HL-60 (cell line): Measurements from ENCODE around the gene MT4.

Source experiments
- GABPA ChIP-seq: IDR thresholded peaks from 2 replicates; pipeline ENCODE4 v1.6.1; 2012; ENCODE audit warnings: low read depth
- TF ChIP-seq, protein P1 (sequence below): IDR thresholded peaks from one replicate; pipeline ENCODE4 v1.5.1; 2011; ENCODE audit warnings: low read length, control low read depth, inconsistent platforms; ENCODE audit not compliant: insufficient read depth

DNA sequence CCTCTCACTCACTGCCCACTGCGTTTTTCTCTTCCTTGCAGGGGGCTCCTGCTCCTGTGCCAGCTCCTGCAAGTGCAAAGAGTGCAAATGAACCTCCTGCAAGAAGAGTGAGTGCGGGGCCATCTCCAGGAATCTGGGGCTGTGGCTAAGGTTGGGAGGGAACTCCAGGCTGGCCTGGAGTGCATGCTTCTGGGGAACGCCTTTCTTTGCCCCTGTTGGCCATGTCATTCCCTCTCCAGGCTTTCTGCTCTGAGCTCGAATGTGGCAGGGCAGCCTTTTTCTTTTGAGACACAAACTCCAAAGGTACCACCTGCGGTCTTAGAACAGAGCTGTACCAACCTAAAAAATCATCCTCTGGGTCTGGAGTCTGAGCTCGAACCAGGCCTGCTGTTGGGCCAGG, 53.3 kb downstream of the MT4 start:
- TF ChIP-seq, protein P1, sequence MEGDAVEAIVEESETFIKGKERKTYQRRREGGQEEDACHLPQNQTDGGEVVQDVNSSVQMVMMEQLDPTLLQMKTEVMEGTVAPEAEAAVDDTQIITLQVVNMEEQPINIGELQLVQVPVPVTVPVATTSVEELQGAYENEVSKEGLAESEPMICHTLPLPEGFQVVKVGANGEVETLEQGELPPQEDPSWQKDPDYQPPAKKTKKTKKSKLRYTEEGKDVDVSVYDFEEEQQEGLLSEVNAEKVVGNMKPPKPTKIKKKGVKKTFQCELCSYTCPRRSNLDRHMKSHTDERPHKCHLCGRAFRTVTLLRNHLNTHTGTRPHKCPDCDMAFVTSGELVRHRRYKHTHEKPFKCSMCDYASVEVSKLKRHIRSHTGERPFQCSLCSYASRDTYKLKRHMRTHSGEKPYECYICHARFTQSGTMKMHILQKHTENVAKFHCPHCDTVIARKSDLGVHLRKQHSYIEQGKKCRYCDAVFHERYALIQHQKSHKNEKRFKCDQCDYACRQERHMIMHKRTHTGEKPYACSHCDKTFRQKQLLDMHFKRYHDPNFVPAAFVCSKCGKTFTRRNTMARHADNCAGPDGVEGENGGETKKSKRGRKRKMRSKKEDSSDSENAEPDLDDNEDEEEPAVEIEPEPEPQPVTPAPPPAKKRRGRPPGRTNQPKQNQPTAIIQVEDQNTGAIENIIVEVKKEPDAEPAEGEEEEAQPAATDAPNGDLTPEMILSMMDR: no peak
- TF ChIP-seq GABPA: no peak
